H1 (cell line): ENCODE results near the gene CNGA2. TPM values are rescaled to one million over a fixed set of nuclear protein-coding genes. Genes with fewer than 3 reads are reported as not detected.

ENCODE experiments used
- CBX8 ChIP-seq: fragments of 300-800, 300-1000 bp; sonication (generic); IDR thresholded peaks from 2 replicates; pipeline ENCODE4 v1.7.1; 2016; ENCODE audit warnings: low read depth, low read length, borderline replicate concordance
- SIRT6 ChIP-seq: IDR thresholded peaks from one replicate; pipeline ENCODE4 v1.7.1; 2012; ENCODE audit warnings: low read length, inconsistent platforms
- SP2 ChIP-seq: IDR thresholded peaks from 2 replicates; pipeline ENCODE4 v1.6.1; 2012; ENCODE audit warnings: mild to moderate bottlenecking, low read length, inconsistent platforms
- polyA plus RNA-seq, 7 experiments: library from polyadenylated mRNA; depleted of rRNA in 3 of 7; stranded (reverse) in 5 of 7; unstranded in 2 of 7; fragments of >200 nt in 5 of 7; fragments of 200-250 nt in 2 of 7; gene quantifications; 1 replicate in 5 of 7; 2 replicates in 1 of 7; 4 replicates in 1 of 7; pipeline versions ENCODE4 v1.2.1 to v1.2.3, GENCODE V29; 2011 to 2013; ENCODE audit warnings: missing spikeins in 2 of 7, mixed read lengths in 2 of 7
- total RNA-seq: library from RNA; stranded (reverse); fragmentation: NEBNext Ultra II Directional; extraction: Animal tissue kit (Norgen Biotek cat#: 25700); gene quantifications from 2 replicates; pipeline ENCODE4 v1.2.1, GENCODE V29; 2021
- TF ChIP-seq, protein P1 (sequence below): fragments of 300-600 bp; sonication (generic); IDR thresholded peaks from 2 replicates; pipeline ENCODE4 v1.7.1; 2012; ENCODE audit warnings: low read length, moderate library complexity, mild to moderate bottlenecking, inconsistent platforms; ENCODE audit not compliant: insufficient replicate concordance
- TF ChIP-seq, protein P2 (sequence below): IDR thresholded peaks from 2 replicates; pipeline ENCODE4 v1.6.1; 2012; ENCODE audit warnings: low read length, inconsistent platforms
- TF ChIP-seq, protein P3 (sequence below): IDR thresholded peaks from 2 replicates; pipeline ENCODE4 v1.6.1; 2011; ENCODE audit warnings: low read length, improper control_type of control experiment
- TF ChIP-seq, protein P4 (sequence below): IDR thresholded peaks from 2 replicates; pipeline ENCODE4 v1.6.1; 2012; ENCODE audit warnings: inconsistent platforms

Gene CNGA2
- total and polyA plus RNA-seq, 2 of the 8 experiments (the other 6 are each of a cell fraction or from before 2014, with no cell fraction given) = not detected

DNA sequence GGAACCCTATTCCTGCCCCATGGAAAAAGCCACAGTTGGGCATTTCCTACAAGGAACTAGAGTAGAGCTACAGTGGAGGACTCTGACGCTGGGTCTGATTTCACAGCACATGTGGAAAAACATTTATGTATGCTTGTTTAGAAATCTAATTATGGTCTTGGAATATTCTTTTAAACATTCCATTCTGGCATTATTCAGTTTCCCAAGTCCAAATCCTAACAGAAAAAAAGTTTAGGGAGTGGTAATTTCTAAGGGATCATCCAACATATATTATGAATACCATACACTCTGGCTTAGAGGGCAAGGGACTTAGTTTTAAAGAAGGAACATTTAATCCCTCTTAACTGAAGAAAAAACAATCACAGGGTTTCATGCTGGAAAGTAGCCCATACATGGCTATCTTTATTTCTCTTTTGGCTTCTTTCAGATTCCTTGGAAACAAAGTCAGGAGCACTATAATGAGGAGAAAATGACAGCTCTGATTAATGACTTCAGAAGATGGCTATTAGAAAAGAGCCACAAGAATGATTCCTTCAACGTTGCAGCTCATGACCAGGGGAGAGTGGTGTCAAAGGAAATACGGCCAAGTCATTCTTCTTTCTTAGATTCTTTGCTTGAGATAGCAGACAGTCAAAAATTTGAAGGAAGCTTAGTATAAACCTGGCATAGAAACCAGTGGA, 56.1 kb downstream of the CNGA2 start (continued):
- TF ChIP-seq, protein P1, sequence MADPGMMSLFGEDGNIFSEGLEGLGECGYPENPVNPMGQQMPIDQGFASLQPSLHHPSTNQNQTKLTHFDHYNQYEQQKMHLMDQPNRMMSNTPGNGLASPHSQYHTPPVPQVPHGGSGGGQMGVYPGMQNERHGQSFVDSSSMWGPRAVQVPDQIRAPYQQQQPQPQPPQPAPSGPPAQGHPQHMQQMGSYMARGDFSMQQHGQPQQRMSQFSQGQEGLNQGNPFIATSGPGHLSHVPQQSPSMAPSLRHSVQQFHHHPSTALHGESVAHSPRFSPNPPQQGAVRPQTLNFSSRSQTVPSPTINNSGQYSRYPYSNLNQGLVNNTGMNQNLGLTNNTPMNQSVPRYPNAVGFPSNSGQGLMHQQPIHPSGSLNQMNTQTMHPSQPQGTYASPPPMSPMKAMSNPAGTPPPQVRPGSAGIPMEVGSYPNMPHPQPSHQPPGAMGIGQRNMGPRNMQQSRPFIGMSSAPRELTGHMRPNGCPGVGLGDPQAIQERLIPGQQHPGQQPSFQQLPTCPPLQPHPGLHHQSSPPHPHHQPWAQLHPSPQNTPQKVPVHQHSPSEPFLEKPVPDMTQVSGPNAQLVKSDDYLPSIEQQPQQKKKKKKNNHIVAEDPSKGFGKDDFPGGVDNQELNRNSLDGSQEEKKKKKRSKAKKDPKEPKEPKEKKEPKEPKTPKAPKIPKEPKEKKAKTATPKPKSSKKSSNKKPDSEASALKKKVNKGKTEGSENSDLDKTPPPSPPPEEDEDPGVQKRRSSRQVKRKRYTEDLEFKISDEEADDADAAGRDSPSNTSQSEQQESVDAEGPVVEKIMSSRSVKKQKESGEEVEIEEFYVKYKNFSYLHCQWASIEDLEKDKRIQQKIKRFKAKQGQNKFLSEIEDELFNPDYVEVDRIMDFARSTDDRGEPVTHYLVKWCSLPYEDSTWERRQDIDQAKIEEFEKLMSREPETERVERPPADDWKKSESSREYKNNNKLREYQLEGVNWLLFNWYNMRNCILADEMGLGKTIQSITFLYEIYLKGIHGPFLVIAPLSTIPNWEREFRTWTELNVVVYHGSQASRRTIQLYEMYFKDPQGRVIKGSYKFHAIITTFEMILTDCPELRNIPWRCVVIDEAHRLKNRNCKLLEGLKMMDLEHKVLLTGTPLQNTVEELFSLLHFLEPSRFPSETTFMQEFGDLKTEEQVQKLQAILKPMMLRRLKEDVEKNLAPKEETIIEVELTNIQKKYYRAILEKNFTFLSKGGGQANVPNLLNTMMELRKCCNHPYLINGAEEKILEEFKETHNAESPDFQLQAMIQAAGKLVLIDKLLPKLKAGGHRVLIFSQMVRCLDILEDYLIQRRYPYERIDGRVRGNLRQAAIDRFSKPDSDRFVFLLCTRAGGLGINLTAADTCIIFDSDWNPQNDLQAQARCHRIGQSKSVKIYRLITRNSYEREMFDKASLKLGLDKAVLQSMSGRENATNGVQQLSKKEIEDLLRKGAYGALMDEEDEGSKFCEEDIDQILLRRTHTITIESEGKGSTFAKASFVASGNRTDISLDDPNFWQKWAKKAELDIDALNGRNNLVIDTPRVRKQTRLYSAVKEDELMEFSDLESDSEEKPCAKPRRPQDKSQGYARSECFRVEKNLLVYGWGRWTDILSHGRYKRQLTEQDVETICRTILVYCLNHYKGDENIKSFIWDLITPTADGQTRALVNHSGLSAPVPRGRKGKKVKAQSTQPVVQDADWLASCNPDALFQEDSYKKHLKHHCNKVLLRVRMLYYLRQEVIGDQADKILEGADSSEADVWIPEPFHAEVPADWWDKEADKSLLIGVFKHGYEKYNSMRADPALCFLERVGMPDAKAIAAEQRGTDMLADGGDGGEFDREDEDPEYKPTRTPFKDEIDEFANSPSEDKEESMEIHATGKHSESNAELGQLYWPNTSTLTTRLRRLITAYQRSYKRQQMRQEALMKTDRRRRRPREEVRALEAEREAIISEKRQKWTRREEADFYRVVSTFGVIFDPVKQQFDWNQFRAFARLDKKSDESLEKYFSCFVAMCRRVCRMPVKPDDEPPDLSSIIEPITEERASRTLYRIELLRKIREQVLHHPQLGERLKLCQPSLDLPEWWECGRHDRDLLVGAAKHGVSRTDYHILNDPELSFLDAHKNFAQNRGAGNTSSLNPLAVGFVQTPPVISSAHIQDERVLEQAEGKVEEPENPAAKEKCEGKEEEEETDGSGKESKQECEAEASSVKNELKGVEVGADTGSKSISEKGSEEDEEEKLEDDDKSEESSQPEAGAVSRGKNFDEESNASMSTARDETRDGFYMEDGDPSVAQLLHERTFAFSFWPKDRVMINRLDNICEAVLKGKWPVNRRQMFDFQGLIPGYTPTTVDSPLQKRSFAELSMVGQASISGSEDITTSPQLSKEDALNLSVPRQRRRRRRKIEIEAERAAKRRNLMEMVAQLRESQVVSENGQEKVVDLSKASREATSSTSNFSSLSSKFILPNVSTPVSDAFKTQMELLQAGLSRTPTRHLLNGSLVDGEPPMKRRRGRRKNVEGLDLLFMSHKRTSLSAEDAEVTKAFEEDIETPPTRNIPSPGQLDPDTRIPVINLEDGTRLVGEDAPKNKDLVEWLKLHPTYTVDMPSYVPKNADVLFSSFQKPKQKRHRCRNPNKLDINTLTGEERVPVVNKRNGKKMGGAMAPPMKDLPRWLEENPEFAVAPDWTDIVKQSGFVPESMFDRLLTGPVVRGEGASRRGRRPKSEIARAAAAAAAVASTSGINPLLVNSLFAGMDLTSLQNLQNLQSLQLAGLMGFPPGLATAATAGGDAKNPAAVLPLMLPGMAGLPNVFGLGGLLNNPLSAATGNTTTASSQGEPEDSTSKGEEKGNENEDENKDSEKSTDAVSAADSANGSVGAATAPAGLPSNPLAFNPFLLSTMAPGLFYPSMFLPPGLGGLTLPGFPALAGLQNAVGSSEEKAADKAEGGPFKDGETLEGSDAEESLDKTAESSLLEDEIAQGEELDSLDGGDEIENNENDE = no peak
- TF ChIP-seq CBX8 (no peak), SIRT6 (no peak), SP2 (no peak)
- TF ChIP-seq, protein P2, sequence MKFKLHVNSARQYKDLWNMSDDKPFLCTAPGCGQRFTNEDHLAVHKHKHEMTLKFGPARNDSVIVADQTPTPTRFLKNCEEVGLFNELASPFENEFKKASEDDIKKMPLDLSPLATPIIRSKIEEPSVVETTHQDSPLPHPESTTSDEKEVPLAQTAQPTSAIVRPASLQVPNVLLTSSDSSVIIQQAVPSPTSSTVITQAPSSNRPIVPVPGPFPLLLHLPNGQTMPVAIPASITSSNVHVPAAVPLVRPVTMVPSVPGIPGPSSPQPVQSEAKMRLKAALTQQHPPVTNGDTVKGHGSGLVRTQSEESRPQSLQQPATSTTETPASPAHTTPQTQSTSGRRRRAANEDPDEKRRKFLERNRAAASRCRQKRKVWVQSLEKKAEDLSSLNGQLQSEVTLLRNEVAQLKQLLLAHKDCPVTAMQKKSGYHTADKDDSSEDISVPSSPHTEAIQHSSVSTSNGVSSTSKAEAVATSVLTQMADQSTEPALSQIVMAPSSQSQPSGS = no peak
- TF ChIP-seq, protein P3, sequence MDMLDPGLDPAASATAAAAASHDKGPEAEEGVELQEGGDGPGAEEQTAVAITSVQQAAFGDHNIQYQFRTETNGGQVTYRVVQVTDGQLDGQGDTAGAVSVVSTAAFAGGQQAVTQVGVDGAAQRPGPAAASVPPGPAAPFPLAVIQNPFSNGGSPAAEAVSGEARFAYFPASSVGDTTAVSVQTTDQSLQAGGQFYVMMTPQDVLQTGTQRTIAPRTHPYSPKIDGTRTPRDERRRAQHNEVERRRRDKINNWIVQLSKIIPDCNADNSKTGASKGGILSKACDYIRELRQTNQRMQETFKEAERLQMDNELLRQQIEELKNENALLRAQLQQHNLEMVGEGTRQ = no peak
- TF ChIP-seq, protein P4, sequence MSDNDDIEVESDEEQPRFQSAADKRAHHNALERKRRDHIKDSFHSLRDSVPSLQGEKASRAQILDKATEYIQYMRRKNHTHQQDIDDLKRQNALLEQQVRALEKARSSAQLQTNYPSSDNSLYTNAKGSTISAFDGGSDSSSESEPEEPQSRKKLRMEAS = no peak
